Endothelial cell of hepatic sinusoid (primary cell): ENCODE data around the gene FABP6.
"Not testable (repeated sequence)": the region's sequence is repeated elsewhere in the genome, so short reads cannot be mapped to it uniquely, and the experiment has no call there.

Source experiments
- in situ Hi-C: cut with HindIII; loops from 2 replicates; pipeline ENCODE4 v1.10.0; 2017; ENCODE audit warnings: low sequenced_read_pairs

FABP6 gene

GRCh38 chr5:160229190-160229742 lies at the start of gene FABP6:
Gene FABP6 (plus strand): TSS chr5:160229506. CDS start chr5:160229558, 52 bp downstream.
- in situ Hi-C loops = no loop called here

- in situ Hi-C loops = no loop called here
These were observed 48.4 kb upstream of the FABP6 start for GRCh38 chr5:160180931-160181330.

GRCh38 chr5:160181965-160182622 lies 47.2 kb upstream of the FABP6 start:
- in situ Hi-C loops = no loop called here

GRCh38 chr5:160183075-160183474 lies 46.2 kb upstream of the FABP6 start:
- in situ Hi-C loops = no loop called here

GRCh38 chr5:160185626-160186360 lies 43.5 kb upstream of the FABP6 start:
- in situ Hi-C loops = loop anchor here (5.0 kb wide), 2 partner anchors 58 to 103 kb away; no protein-coding TSS in a partner anchor

GRCh38 chr5:160186480-160186879 lies 42.8 kb upstream of the FABP6 start:
- in situ Hi-C loops = loop anchor here (5.0 kb wide), 2 partner anchors 59 to 104 kb away; no protein-coding TSS in a partner anchor

GRCh38 chr5:160187091-160187490 lies 42.2 kb upstream of the FABP6 start:
- in situ Hi-C loops = loop anchor here (5.0 kb wide), 2 partner anchors 60 to 105 kb away; no protein-coding TSS in a partner anchor

GRCh38 chr5:160188141-160189015 lies 40.9 kb upstream of the FABP6 start:
- in situ Hi-C loops = loop anchor here (5.0 kb wide), 2 partner anchors 61 to 106 kb away; no protein-coding TSS in a partner anchor

- in situ Hi-C loops = no loop called here
These were observed 36.9 kb upstream of the FABP6 start for GRCh38 chr5:160192424-160192823.

GRCh38 chr5:160193076-160193475 lies 36.2 kb upstream of the FABP6 start:
- in situ Hi-C loops = not testable (repeated sequence)

GRCh38 chr5:160193790-160194189 lies 35.5 kb upstream of the FABP6 start:
- in situ Hi-C loops = not testable (repeated sequence)

GRCh38 chr5:160197341-160198144 lies 31.8 kb upstream of the FABP6 start:
- in situ Hi-C loops = no loop called here

- in situ Hi-C loops = no loop called here
These were observed 31.2 kb upstream of the FABP6 start for GRCh38 chr5:160198146-160198545.

- in situ Hi-C loops = no loop called here
These were observed 30.4 kb upstream of the FABP6 start for GRCh38 chr5:160198841-160199409.

GRCh38 chr5:160199410-160199911 lies 29.8 kb upstream of the FABP6 start:
- in situ Hi-C loops = no loop called here

- in situ Hi-C loops = no loop called here
These were observed 22.2 kb upstream of the FABP6 start for GRCh38 chr5:160207061-160207460.

- in situ Hi-C loops = no loop called here
These were observed 19.4 kb upstream of the FABP6 start for GRCh38 chr5:160209917-160210316.

- in situ Hi-C loops = no loop called here
These were observed 18.7 kb upstream of the FABP6 start for GRCh38 chr5:160210606-160211005.

GRCh38 chr5:160211352-160211751 lies 18.0 kb upstream of the FABP6 start:
- in situ Hi-C loops = no loop called here
